ENCODE data around the gene TUBAL3. TPM values are rescaled to one million over a fixed set of nuclear protein-coding genes. Genes with fewer than 3 reads are reported as not detected.
"Not testable (repeated sequence)": the region's sequence is repeated elsewhere in the genome, so short reads cannot be mapped to it uniquely, and the experiment has no call there.

TUBAL3 gene
- total RNA-seq, 1 experiment from 2014 or later: 0.98 TPM

- Histone ChIP-seq H3K4me2 (ENCODE audit: low read length) (peak overlapping the region; percentile 77), H3K9ac (ENCODE audit: low read length) (peak overlapping the region; percentile 80), H3K4me1 (ENCODE audit: control insufficient read depth in 1 of 2, insufficient read depth in 2 of 2, low read length in 2 of 2) (peaks cover 4 to 10% of the 10 kb centered on the region in 2 experiments; a peak in 3 of 4 replicates), H3K79me2 (ENCODE audit: insufficient read depth, low read length) (peaks cover 41% of the 10 kb centered on the region), H3K9me2 (ENCODE audit: insufficient read depth) (no peaks in the 10 kb centered on the region), H3K27ac (ENCODE audit: low read depth, low read length) (peak overlapping the region; percentile 44; the same call in 1 of the 2 replicates), H3K27me3 (ENCODE audit: insufficient read depth, low read length) (no peaks in the 10 kb centered on the region), H2AFZ (ENCODE audit: low read depth, low read length, poor library complexity, severe bottlenecking) (peak overlapping the region; percentile 94), H3K4me3 (replicated peaks in 1 of 2; ENCODE audit: low read depth in 1 of 2, low read length in 2 of 2) (peak overlapping the region; percentile 71 to 79), H4K20me1 (ENCODE audit: insufficient read depth) (no peaks in the 10 kb centered on the region), H3K36me3 (ENCODE audit: control insufficient read depth in 1 of 2, insufficient read depth in 2 of 2, low read length in 2 of 2) (0 out of 4 replicates have a peak, but pooled peaks cover 0 to 7% of the 10 kb centered on the region in 2 experiments), H3K9me3 (ENCODE audit: control insufficient read depth in 1 of 2, insufficient read depth in 1 of 2, low read depth in 1 of 2, low read length in 2 of 2) (no peaks in the 10 kb centered on the region; a peak in 1 of 4 replicates)
- ATAC-seq (peak; percentile 46), DNase-seq (ENCODE audit: low read depth, low spot score) (no peak)
- ChIA-PET RAD21 (ENCODE audit: low non-redundant PET in 1 of 2, low total read pairs in 2 of 2, uncharacterized antibody in 2 of 2, unreplicated experiment in 2 of 2) (no interaction called here), POLR2A (no interaction called here), CTCF (no interaction called here)
- no TSS peak for BruUV-seq (replicated peaks)
- intact Hi-C loops (cut with micrococcal nuclease): no loop called here
- no peak for TF ChIP-seq ZFX (IDR thresholded peaks at IDR 0.05)
These were observed 7.3 kb upstream of the TUBAL3 start for GRCh38 chr10:5411941-5412276.

- H3K4me3 ChIP-seq (replicated peaks in 1 of 2; ENCODE audit: low read depth in 1 of 2, low read length in 2 of 2); H2AFZ ChIP-seq (ENCODE audit: low read depth, low read length, poor library complexity, severe bottlenecking); H3K27me3 ChIP-seq (ENCODE audit: insufficient read depth, low read length); H3K4me2 ChIP-seq (ENCODE audit: low read length); DNase-seq (ENCODE audit: low read depth, low spot score); POLR2A ChIA-PET; ATAC-seq; BruUV-seq (replicated peaks); H3K27ac ChIP-seq (ENCODE audit: low read depth, low read length); H3K4me1 ChIP-seq (ENCODE audit: control insufficient read depth in 1 of 2, insufficient read depth in 2 of 2, low read length in 2 of 2); intact Hi-C loops (cut with micrococcal nuclease); H3K9me3 ChIP-seq (ENCODE audit: control insufficient read depth in 1 of 2, insufficient read depth in 1 of 2, low read depth in 1 of 2, low read length in 2 of 2); CTCF ChIA-PET; H4K20me1 ChIP-seq (ENCODE audit: insufficient read depth); H3K9me2 ChIP-seq (ENCODE audit: insufficient read depth); H3K9ac ChIP-seq (ENCODE audit: low read length); H3K36me3 ChIP-seq (ENCODE audit: control insufficient read depth in 1 of 2, insufficient read depth in 2 of 2, low read length in 2 of 2); RAD21 ChIA-PET (ENCODE audit: low non-redundant PET in 1 of 2, low total read pairs in 2 of 2, uncharacterized antibody in 2 of 2, unreplicated experiment in 2 of 2): not testable (repeated sequence)
- H3K79me2 ChIP-seq (ENCODE audit: insufficient read depth, low read length): peaks cover 30% of the 10 kb centered on the region
These were observed 6.2 kb upstream of the TUBAL3 start for GRCh38 chr10:5410787-5411186.

GRCh38 chr10:5406918-5407317 is 2.3 kb upstream of the TUBAL3 start:
- ChIA-PET RAD21 (ENCODE audit: low non-redundant PET in 1 of 2, low total read pairs in 2 of 2, uncharacterized antibody in 2 of 2, unreplicated experiment in 2 of 2) (no interaction called here), CTCF (no interaction called here), POLR2A (no interaction called here)
- no peaks in the 10 kb centered on the region for H3K36me3 ChIP-seq (ENCODE audit: control insufficient read depth in 1 of 2, insufficient read depth in 2 of 2, low read length in 2 of 2)
- H4K20me1 ChIP-seq (ENCODE audit: insufficient read depth): no peaks in the 10 kb centered on the region
- H3K79me2 ChIP-seq (ENCODE audit: insufficient read depth, low read length): no peaks in the 10 kb centered on the region
- H3K4me2 ChIP-seq (ENCODE audit: low read length): no peak overlapping the region
- BruUV-seq (replicated peaks): no TSS peak
- H3K9me2 ChIP-seq (ENCODE audit: insufficient read depth): no peaks in the 10 kb centered on the region
- H3K4me3 ChIP-seq (replicated peaks in 1 of 2; ENCODE audit: low read depth in 1 of 2, low read length in 2 of 2): no peak overlapping the region
- TF ChIP-seq ELF1 (IDR thresholded peaks at IDR 0.05; ENCODE audit: borderline replicate concordance, low read depth) (no peak), CBX3 (IDR thresholded peaks at IDR 0.05; ENCODE audit: low read depth) (no peak), EZH2 (IDR thresholded peaks at IDR 0.05) (no peak), ZFX (IDR thresholded peaks at IDR 0.05) (no peak)
- no peak overlapping the region for H3K9ac ChIP-seq (ENCODE audit: low read length)
- no peak overlapping the region for H2AFZ ChIP-seq (ENCODE audit: low read depth, low read length, poor library complexity, severe bottlenecking)
- no peaks in the 10 kb centered on the region for H3K27me3 ChIP-seq (ENCODE audit: insufficient read depth, low read length)
- ATAC-seq (no peak), DNase-seq (ENCODE audit: low read depth, low spot score) (no peak)
- intact Hi-C loops (cut with micrococcal nuclease): no loop called here
- H3K9me3 ChIP-seq (ENCODE audit: control insufficient read depth in 1 of 2, insufficient read depth in 1 of 2, low read depth in 1 of 2, low read length in 2 of 2): no peaks in the 10 kb centered on the region; a peak in 1 of 4 replicates
- H3K27ac ChIP-seq (ENCODE audit: low read depth, low read length): no peak overlapping the region
- peaks cover 1 to 2% of the 10 kb centered on the region in 2 experiments; a peak in 3 of 4 replicates for H3K4me1 ChIP-seq (ENCODE audit: control insufficient read depth in 1 of 2, insufficient read depth in 2 of 2, low read length in 2 of 2)

All from HCT116 (cell line).